ENCODE results near the gene OPN1SW. TPM values are rescaled to one million over a fixed set of nuclear protein-coding genes. Genes with fewer than 3 reads are reported as not detected.

Gene OPN1SW
- total RNA-seq, 1 donor from 2014 or later = not detected

DNA sequence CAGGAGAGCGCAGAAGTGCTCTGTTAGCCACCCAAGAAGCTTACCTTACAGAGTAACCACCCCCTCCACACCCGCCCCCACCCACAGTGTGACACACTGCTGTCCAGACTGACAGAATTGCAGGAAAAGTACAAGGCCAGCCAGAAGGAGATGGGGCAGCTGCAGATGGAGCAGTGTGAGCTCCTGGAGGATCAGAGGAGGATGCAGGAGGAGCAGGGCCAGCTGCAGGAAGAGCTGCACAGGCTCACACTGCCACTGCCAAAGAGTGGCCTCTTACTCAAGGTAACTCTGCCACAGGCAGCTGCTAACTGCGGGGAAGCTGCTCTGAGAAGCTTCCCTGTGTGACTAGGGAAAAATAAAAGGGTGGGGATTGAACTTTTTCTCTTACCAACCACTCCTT, 33.8 kb upstream of the OPN1SW start:
- no peak for DNase-seq (ENCODE audit: low spot score)
- H3K9me3 Mint-ChIP-seq (ENCODE audit: unreplicated experiment) = no peaks in the 10 kb centered on the region
- peaks cover 5% of the 10 kb centered on the region for H3K36me3 Mint-ChIP-seq (ENCODE audit: low read depth, unreplicated experiment)
- no peak overlapping the region for H3K27ac Mint-ChIP-seq (ENCODE audit: unreplicated experiment)
- H3K4me1 Mint-ChIP-seq (ENCODE audit: unreplicated experiment) = peaks cover 17% of the 10 kb centered on the region
- TF ChIP-seq, protein P1, sequence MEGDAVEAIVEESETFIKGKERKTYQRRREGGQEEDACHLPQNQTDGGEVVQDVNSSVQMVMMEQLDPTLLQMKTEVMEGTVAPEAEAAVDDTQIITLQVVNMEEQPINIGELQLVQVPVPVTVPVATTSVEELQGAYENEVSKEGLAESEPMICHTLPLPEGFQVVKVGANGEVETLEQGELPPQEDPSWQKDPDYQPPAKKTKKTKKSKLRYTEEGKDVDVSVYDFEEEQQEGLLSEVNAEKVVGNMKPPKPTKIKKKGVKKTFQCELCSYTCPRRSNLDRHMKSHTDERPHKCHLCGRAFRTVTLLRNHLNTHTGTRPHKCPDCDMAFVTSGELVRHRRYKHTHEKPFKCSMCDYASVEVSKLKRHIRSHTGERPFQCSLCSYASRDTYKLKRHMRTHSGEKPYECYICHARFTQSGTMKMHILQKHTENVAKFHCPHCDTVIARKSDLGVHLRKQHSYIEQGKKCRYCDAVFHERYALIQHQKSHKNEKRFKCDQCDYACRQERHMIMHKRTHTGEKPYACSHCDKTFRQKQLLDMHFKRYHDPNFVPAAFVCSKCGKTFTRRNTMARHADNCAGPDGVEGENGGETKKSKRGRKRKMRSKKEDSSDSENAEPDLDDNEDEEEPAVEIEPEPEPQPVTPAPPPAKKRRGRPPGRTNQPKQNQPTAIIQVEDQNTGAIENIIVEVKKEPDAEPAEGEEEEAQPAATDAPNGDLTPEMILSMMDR (IDR thresholded peaks at IDR 0.05; ENCODE audit: unreplicated experiment) = no peak
- H3K4me3 Mint-ChIP-seq (ENCODE audit: unreplicated experiment) = no peak overlapping the region
- no peaks in the 10 kb centered on the region for H3K27me3 Mint-ChIP-seq (ENCODE audit: unreplicated experiment)

DNA sequence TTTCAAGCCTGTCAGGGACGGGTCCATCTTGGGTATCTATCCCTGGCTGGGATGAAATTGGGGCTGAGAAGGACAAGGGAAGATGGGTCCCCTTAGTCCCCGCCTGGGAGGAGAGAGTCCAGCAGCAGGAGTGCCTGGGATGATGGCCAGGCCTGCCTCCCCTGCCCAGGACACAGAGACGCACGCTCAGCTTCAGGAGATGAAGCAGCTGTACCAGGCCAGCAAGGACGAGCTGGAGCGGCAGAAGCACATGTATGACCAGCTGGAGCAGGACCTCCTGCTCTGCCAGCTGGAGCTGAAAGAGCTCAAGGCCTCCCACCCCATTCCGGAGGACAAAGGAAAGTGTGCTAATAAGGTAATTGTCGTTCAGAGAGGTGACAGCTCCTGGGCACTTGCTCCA, 31.6 kb upstream of the OPN1SW start:
- no peaks in the 10 kb centered on the region for H3K27me3 Mint-ChIP-seq (ENCODE audit: unreplicated experiment)
- H3K9me3 Mint-ChIP-seq (ENCODE audit: unreplicated experiment) = no peaks in the 10 kb centered on the region
- no peak overlapping the region for H3K27ac Mint-ChIP-seq (ENCODE audit: unreplicated experiment)
- TF ChIP-seq, protein P1 (IDR thresholded peaks at IDR 0.05; ENCODE audit: unreplicated experiment) = no peak
- no peak for DNase-seq (ENCODE audit: low spot score)
- H3K4me1 Mint-ChIP-seq (ENCODE audit: unreplicated experiment) = peaks cover 21% of the 10 kb centered on the region
- no peak overlapping the region for H3K4me3 Mint-ChIP-seq (ENCODE audit: unreplicated experiment)
- peaks cover 8% of the 10 kb centered on the region for H3K36me3 Mint-ChIP-seq (ENCODE audit: low read depth, unreplicated experiment)

DNA sequence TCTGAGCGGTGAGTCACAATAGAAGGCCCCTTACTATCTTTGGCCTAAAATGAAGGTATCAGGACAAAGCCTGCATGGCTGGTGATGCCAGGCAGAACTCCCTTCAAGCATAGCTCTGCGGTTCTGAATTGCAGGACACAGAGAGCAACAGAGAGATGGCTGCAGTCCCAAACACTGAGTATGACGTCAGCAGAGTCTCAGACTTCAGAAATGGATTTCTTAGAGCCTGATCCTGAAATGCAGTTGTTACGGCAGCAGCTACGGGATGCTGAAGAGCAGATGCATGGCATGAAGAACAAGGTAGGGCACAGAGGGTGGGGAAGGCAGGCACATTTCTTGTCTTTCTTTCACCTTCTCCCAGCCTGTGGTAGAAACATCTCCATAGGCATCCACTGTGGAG, 29.6 kb upstream of the OPN1SW start:
- H3K4me3 Mint-ChIP-seq (ENCODE audit: unreplicated experiment) = no peak overlapping the region
- TF ChIP-seq, protein P1 (IDR thresholded peaks at IDR 0.05; ENCODE audit: unreplicated experiment) = no peak
- no peak for DNase-seq (ENCODE audit: low spot score)
- H3K36me3 Mint-ChIP-seq (ENCODE audit: low read depth, unreplicated experiment) = peaks cover 7% of the 10 kb centered on the region
- no peaks in the 10 kb centered on the region for H3K27me3 Mint-ChIP-seq (ENCODE audit: unreplicated experiment)
- H3K4me1 Mint-ChIP-seq (ENCODE audit: unreplicated experiment) = peaks cover 21% of the 10 kb centered on the region
- no peaks in the 10 kb centered on the region for H3K9me3 Mint-ChIP-seq (ENCODE audit: unreplicated experiment)
- H3K27ac Mint-ChIP-seq (ENCODE audit: unreplicated experiment) = no peak overlapping the region

DNA sequence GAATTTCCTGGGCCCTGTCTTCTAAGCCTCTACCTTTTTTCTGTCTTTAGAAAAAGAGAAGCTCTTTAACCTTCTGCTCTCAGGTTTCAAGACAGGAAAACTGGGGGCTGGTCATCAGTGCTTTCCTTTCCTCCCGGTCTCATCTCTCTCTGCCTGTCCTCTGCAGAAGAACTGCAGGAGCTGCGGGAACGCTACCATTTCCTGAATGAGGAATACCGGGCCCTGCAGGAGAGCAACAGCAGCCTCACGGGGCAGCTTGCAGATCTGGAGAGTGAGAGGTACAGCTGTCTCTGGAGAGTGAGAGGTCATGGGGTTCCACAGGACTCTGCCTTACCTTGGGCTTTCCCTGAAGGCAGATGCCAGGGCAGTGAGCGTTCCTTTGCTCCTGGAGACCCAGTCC, 28.9 kb upstream of the OPN1SW start:
- no peaks in the 10 kb centered on the region for H3K9me3 Mint-ChIP-seq (ENCODE audit: unreplicated experiment)
- H3K4me1 Mint-ChIP-seq (ENCODE audit: unreplicated experiment) = peaks cover 21% of the 10 kb centered on the region

DNA sequence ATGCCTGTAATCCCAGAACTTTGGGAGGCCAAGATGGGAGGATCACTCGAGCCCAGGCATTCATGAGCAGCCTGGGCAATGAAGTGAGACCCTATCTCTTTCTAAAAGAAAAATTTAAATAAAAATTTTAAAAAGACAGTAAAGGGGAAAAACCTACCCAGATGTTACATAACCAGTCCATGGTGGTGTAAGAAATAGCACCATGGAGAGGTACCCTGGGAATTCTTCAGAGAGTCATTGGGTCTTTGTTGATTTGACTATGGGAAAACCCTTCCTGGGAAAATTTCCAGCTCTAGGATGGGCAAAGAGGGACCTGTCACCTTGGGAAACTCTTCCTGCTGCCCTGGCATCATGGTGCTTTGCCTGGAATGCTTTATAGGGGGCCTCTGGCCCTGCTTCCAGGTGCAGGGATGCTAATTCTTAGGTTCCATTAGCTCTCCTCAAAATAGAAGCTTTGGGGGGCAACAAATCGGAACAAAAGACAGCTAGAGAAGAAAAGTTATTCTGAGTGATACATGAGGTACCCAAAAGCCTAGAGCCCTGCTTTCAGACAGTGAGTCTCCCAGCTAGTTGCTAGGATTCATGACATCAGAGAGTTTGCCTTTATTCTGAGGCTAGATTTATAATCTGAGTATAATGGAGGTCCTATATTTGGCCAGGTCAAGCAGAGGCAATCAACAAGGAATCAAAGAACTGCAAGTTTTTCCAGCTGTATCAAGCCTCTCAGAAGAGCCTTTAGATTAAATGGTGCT, 26.2 kb upstream of the OPN1SW start:
- no peak overlapping the region for H3K27ac Mint-ChIP-seq (ENCODE audit: unreplicated experiment)
- peaks cover 10% of the 10 kb centered on the region for H3K36me3 Mint-ChIP-seq (ENCODE audit: low read depth, unreplicated experiment)
- H3K4me3 Mint-ChIP-seq (ENCODE audit: unreplicated experiment) = no peak overlapping the region
- TF ChIP-seq, protein P1 (IDR thresholded peaks at IDR 0.05; ENCODE audit: unreplicated experiment) = no peak
- H3K27me3 Mint-ChIP-seq (ENCODE audit: unreplicated experiment) = no peaks in the 10 kb centered on the region
- H3K4me1 Mint-ChIP-seq (ENCODE audit: unreplicated experiment) = peaks cover 15% of the 10 kb centered on the region
- no peaks in the 10 kb centered on the region for H3K9me3 Mint-ChIP-seq (ENCODE audit: unreplicated experiment)
- DNase-seq (ENCODE audit: low spot score) = no peak

More for the DNA sequence above, 28.9 kb upstream of the OPN1SW start:
- TF ChIP-seq, protein P1 (IDR thresholded peaks at IDR 0.05; ENCODE audit: unreplicated experiment) = no peak
- Mint-ChIP-seq H3K27me3 (ENCODE audit: unreplicated experiment) (no peaks in the 10 kb centered on the region), H3K4me3 (ENCODE audit: unreplicated experiment) (no peak overlapping the region), H3K27ac (ENCODE audit: unreplicated experiment) (no peak overlapping the region), H3K36me3 (ENCODE audit: low read depth, unreplicated experiment) (peaks cover 3% of the 10 kb centered on the region)
- DNase-seq (ENCODE audit: low spot score) = peak; percentile 31

Data from endothelial cell (in vitro differentiated cells).